Psoas muscle (tissue), 8 donors: ENCODE data around the gene DPRX. TPM values are rescaled to one million over a fixed set of nuclear protein-coding genes. Genes with fewer than 3 reads are reported as not detected.
"Not testable (repeated sequence)": the region's sequence is repeated elsewhere in the genome, so short reads cannot be mapped to it uniquely, and the experiment has no call there.

ENCODE experiments used
- ATAC-seq, 4 donors: fragments of 200-7000 bp; cut with Tn5 transposase; one replicate each; pipeline ENCODE4 v1.9.1; 2020; ENCODE audit warnings: moderate library complexity in 3 of 4, mild to moderate bottlenecking in 2 of 4
- DNase-seq, 2 donors: peaks; one replicate each; pipeline ENCODE4 v3.0.0-alpha.2; 2020
- H3K27ac ChIP-seq: fragments of 200-600 bp; one replicate; pipeline ENCODE4 v1.8.0; 2022
- H3K27me3 ChIP-seq, 3 donors: fragments of 200-600 bp in 1 of 3; one replicate each; pipeline versions ENCODE4 v1.6.1 to v1.8.0; 2013 to 2022; ENCODE audit warnings: low read length in 2 of 3, mild to moderate bottlenecking in 2 of 3, moderate library complexity in 1 of 3; ENCODE audit not compliant: insufficient read depth in 3 of 3
- H3K36me3 ChIP-seq, 2 donors: fragments of 200-600 bp in 1 of 2; one replicate each; pipeline versions ENCODE4 v1.6.1 to v1.8.0; 2013 to 2022; ENCODE audit warnings: low read depth in 1 of 2, mild to moderate bottlenecking in 1 of 2, moderate library complexity in 1 of 2; ENCODE audit not compliant: insufficient read depth in 1 of 2
- H3K4me1 ChIP-seq: fragments of 200-600 bp; one replicate; pipeline ENCODE4 v1.8.0; 2022
- H3K4me3 ChIP-seq: fragments of 200-600 bp; one replicate; pipeline ENCODE4 v1.8.0; 2022; ENCODE audit warnings: mild to moderate bottlenecking
- H3K9me3 ChIP-seq: fragments of 200-600 bp; one replicate; pipeline ENCODE4 v1.8.0; 2022
- CTCF ChIP-seq: fragments of 200-600 bp; IDR thresholded peaks from one replicate; pipeline ENCODE4 v1.8.0; 2022; ENCODE audit warnings: antibody characterized with exemption
- WGBS, 3 donors: extraction: QIAGEN DNeasy Blood & Tissue Kit; methylation state at CpG; one replicate each; pipeline versions ENCODE4 v1.1.6 to v1.1.7; 2013; 5-methylcytosine and 5-hydroxymethylcytosine counted together
- intact Hi-C, 2 donors: fragments of 100-400 bp; cut with DNase I; formaldehyde crosslinking; loops; one replicate each; pipeline versions ENCODE4 v1.11.0 to v1.14.2; 2022
- polyA plus RNA-seq, 3 donors: library from polyadenylated mRNA; stranded (reverse); fragments of 200-250 nt; gene quantifications; one replicate each; pipeline ENCODE4 v1.2.3, GENCODE V29; 2013
- total RNA-seq, 4 donors: library from RNA; stranded (reverse); fragmentation: NEBNext Ultra II Directional in 2 of 4; extraction: Animal tissue kit (Norgen Biotek cat#: 25700) in 2 of 4; gene quantifications; one replicate each; pipeline versions ENCODE4 v1.2.1 to v1.2.4, GENCODE V29; 2021 to 2023
- donor health status: healthy with polysubstance abuse.
- donor health status: DM: no; HTN: no; CAD: no; lungs with moderate emphysema.
- donor health status: Bipolar disorder and iron deficiency.
- donor health status: healthy.
- donor health status: DM: yes; HTN: yes; CAD: no.
- donor health status: DM: no; HTN: no; CAD: no.
- donor health status: DM: no; HTN: no; CAD: no.
- donor health status: DM: yes; HTN: yes; CAD: no.

DPRX gene
- total and polyA plus RNA-seq, 7 donors, result 0.36 TPM; not detected in 6

GRCh38 chr19:53664152-53664551, 32.4 kb downstream of the DPRX start:
- Histone ChIP-seq H3K4me1 (no peaks in the 10 kb centered on the region), H3K27ac (no peak overlapping the region), H3K36me3 (no peaks in the 10 kb centered on the region), H3K4me3 (no peak overlapping the region), H3K9me3 (no peaks in the 10 kb centered on the region), H3K27me3 (no peaks in the 10 kb centered on the region)
- ATAC-seq (no peak), DNase-seq (no peak)
- WGBS, 3 donors, result 80 to 90% (median 85%) methylated on average over 12 of the region's 12 CpGs
- intact Hi-C loops, result no loop called here
- TF ChIP-seq CTCF, result no peak

- Histone ChIP-seq H3K27me3 (no peaks in the 10 kb centered on the region), H3K4me3 (no peak overlapping the region), H3K9me3 (no peaks in the 10 kb centered on the region), H3K36me3 (no peaks in the 10 kb centered on the region), H3K27ac (no peak overlapping the region), H3K4me1 (no peaks in the 10 kb centered on the region)
- no peak for TF ChIP-seq CTCF
- ATAC-seq, result no peak
- intact Hi-C loops, result no loop called here
- DNase-seq, result no peak
- WGBS, 3 donors, result 23 to 30% (median 28%) methylated on average over 2 of the region's 2 CpGs
Measured at GRCh38 chr19:53664760-53665159, 33.0 kb downstream of the DPRX start.

GRCh38 chr19:53666331-53666730, 34.5 kb downstream of the DPRX start:
- H3K4me3 ChIP-seq, DNase-seq, H3K36me3 ChIP-seq, H3K9me3 ChIP-seq, H3K27ac ChIP-seq, intact Hi-C loops, ATAC-seq, H3K4me1 ChIP-seq, H3K27me3 ChIP-seq: not testable (repeated sequence)
- 50 to 94% (median 75%) methylated on average over 1 to 3 of the region's 3 CpGs for WGBS, 3 donors

- H3K27ac ChIP-seq, intact Hi-C loops, H3K36me3 ChIP-seq, DNase-seq, H3K4me1 ChIP-seq, ATAC-seq, H3K9me3 ChIP-seq, H3K27me3 ChIP-seq, H3K4me3 ChIP-seq: not testable (repeated sequence)
- 95 to 98% (median 97%) methylated on average over 3 of the region's 3 CpGs for WGBS, 3 donors
Measured at GRCh38 chr19:53668804-53669203, 37.0 kb downstream of the DPRX start.

GRCh38 chr19:53670345-53670744, 38.5 kb downstream of the DPRX start:
- ATAC-seq, result no peak
- no peak for TF ChIP-seq CTCF
- DNase-seq, result no peak
- 79 to 91% (median 86%) methylated on average over 5 of the region's 5 CpGs for WGBS, 3 donors
- intact Hi-C loops, result no loop called here
- Histone ChIP-seq H3K4me3 (no peak overlapping the region), H3K36me3 (no peaks in the 10 kb centered on the region), H3K27me3 (no peaks in the 10 kb centered on the region), H3K27ac (no peak overlapping the region), H3K4me1 (no peaks in the 10 kb centered on the region), H3K9me3 (no peaks in the 10 kb centered on the region)

GRCh38 chr19:53671663-53672062, 39.9 kb downstream of the DPRX start:
- DNase-seq, result no peak
- intact Hi-C loops, result no loop called here
- no peak for TF ChIP-seq CTCF
- Histone ChIP-seq H3K36me3 (no peaks in the 10 kb centered on the region), H3K9me3 (no peaks in the 10 kb centered on the region), H3K27ac (no peak overlapping the region), H3K4me3 (no peak overlapping the region), H3K4me1 (no peaks in the 10 kb centered on the region), H3K27me3 (no peaks in the 10 kb centered on the region)
- 47 to 58% (median 55%) methylated on average over 3 of the region's 3 CpGs for WGBS, 3 donors
- no peak for ATAC-seq
